HG03565 (cell line): Measurements from ENCODE around the gene MRPL53.
A peak's percentile ranks its signal among the peaks of the same experiment; 100 is the strongest.
"Not testable (repeated sequence)": the region's sequence is repeated elsewhere in the genome, so short reads cannot be mapped to it uniquely, and the experiment has no call there.

Experiments
- ATAC-seq: cut with Tn5 transposase; IDR thresholded peaks from one replicate; pipeline ENCODE4 v1.9.1; 2021; ENCODE audit warnings: mild to moderate bottlenecking, moderate library complexity; ENCODE audit not compliant: unreplicated experiment

MRPL53 gene

DNA sequence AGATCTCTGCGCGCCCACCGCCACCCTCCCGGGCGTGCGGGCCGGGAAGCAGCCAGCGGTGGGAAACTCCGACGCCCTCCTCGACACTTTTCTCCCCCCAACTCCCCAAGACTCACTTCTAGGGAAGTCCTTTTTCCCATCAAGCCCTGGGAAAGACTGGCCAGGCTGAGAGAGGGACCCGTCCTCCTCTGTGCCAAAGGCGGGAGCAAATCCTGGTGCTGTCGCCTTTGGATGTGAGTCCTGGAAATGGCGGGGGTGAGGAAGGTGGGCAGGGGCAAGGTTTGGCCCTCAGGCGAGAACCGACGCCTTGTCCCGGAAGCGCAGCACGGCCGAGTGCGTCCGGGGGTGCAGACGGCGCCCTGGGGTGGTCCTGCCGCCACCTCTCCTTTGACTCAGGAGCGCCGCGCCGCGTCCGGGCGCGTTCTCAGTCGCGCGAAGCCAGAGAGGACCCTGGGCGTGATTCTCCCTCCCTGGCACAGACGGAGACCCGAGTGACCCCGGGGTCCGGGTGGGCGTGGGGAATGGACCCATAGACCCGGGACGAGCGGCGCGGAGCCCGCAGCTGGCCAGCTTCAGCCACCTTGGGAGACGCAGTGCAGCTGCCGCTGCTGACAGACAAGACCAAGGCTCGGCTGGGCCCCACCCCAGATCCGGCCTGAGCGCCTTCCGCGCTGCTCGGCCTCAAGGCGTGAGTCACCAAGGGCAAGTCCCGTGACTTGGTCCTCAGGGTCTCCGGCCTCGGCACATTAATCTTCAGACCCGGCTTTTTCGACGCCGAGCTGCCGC, 30.4 kb upstream of the MRPL53 start:
- peak; percentile 27 for ATAC-seq

GRCh38 chr2:74502147-74502719, 29.8 kb upstream of the MRPL53 start:
- ATAC-seq = no peak

- ATAC-seq = no peak
Measured at GRCh38 chr2:74501335-74502071, 29.0 kb upstream of the MRPL53 start.

DNA sequence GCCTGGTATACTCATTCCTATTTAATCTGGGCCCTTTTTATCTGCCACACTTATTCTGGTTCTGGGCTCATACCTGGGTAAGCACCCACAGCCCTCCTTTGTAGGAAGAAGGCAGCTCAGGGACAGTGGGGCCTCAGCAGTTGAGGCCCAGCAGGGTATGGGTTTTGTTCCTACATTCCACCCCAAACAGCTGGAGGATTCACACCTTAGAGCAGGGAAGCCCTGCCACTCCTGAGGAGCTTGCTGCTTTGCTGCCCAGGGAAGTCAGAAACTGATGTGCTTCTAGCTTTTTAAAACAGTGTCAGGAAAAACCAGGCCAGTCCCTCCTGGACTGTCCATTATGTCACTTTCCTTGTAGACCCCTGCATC, 28.1 kb upstream of the MRPL53 start:
- no peak for ATAC-seq

GRCh38 chr2:74499940-74500577, 27.6 kb upstream of the MRPL53 start:
- ATAC-seq = no peak

DNA sequence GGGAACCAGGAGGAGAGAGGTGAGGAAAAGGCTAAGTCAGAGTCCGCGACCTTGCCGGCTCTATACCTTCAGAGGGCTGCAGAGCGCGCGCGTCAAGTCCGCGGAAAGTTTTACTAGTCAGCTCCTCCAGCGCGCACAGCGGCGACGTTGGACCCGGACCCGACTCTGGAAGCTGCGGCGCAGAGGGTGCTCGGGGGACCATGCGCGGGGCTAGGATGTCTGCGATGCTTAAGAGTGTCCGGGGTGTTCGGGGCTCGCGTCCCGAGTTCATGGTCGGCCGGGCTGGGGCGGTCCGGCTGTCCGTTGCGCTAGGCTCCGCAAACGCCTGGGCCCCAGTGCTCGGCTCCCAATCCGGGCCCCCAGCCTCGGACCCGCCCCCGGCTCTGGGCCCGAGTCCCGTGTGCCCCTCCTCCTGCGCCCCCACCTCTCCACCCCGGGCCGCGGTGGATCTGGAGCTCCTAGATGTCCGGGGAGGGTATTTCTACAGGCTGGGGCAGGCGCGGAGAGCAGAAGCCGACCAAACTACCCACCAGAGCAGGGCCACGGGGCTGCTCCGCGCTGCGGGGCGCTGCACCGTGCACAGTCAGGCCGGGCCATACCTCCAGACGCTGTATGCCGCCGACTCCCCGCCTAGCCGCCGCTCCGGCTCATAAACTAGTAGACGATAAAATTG, 26.9 kb upstream of the MRPL53 start, which contains the start of gene LBX2:
TSS of gene LBX2 (minus strand) at position 337 of the 673 bp plus-strand sequence. CDS start at position 271, 66 bp downstream.
- no peak for ATAC-seq

GRCh38 chr2:74498500-74499266, 26.2 kb upstream of the MRPL53 start:
- ATAC-seq = no peak

- ATAC-seq = no peak
Measured at GRCh38 chr2:74497777-74498499, 25.5 kb upstream of the MRPL53 start.

DNA sequence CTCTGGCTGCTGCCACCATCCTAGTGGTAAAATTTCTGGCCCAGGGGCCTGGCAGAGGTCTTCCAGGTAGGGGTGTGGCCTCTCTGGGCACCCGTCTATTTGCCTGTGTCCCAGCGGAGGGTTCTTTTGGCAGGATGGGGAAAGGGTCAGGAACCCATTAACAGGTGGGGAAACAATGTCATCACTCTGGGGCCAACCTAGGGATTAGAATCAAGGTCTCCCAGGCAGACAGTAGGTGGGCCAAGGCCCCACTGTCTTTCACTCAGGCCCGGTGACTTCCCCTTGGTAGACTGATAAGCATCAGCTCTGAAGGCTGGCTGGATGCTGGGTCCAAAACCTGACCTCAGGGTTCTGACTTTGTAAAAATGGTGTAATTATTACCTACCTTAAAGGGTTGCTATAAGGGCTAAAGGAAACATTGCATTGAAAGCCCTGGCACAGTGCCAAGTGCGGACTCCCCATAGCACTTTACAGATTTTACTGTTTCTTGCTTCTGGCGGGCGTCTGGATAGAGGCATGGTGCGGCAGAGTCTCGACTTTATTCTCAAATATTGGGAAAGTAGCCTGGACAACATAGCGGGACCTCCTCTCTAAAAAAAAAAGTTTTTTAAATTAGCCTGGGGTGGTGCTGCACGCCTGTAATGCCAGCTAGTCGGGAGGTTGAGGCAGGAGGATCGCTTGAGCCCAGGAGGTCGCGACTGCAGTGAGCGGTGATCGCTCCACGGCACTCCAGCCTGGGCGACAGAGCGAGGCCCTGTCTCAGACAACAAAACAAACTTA, 24.7 kb upstream of the MRPL53 start:
- no peak for ATAC-seq

DNA sequence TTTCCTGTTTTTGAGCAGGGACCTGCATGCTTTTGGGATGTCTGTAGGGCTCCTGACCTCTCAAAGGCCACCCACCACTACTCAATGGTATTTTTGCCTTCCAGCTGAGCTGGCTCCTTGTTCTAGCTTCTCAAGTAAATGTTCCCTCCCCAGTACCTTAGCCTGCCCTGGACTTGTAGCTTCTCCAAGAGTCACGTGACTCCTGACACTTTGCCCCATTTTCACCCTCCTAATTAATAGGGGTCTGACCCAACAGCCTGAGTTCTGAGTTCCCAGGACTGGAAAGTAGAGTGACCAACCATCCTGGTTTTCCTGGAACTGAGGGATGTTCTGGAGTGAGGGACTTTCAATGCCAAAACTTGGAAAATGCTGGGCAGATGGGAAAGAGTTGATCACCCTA, 23.0 kb upstream of the MRPL53 start:
- ATAC-seq = no peak

- ATAC-seq = no peak
Measured at GRCh38 chr2:74493546-74493945, 21.1 kb upstream of the MRPL53 start.

DNA sequence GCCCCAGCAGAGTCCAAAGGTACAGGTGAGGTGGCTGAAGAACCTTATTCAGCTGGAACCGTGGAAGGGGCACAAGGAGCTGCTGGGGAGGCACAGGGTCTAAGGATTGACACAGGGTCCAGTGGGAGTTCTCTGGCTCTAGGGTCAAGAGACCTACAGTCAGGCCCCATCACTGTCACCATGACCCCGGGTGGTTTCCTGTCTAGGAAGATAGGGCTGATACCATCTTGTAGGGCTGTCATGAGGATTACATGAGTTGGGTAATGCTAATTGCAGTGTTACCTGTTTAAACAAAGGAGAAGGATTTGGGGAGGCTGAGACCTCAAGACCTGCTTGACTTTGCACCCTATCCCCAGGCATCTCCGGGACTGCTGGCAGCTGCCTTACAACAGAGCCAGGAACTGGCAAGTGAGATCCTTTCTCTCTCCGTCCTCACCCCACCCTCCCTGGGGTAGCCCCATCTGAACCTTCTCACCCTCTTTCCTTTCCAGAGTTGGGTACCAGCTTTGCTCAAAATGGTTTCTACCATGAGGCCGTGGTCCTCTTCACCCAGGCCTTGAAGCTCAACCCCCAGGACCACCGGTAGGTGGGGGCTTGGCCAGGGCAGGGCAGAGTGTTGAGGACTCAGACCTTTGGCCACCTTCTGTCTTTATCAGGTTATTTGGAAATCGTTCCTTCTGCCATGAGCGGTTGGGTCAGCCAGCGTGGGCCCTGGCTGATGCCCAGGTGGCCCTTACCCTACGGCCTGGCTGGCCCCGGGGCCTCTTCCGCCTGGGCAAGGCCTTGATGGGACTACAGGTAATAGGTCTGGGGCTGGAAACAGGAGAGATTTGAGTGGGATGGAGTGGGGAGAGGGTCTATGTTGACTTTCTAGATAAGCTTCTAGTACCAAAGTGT, 19.4 kb upstream of the MRPL53 start:
- no peak for ATAC-seq

GRCh38 chr2:74489906-74490305, 17.4 kb upstream of the MRPL53 start:
- ATAC-seq = no peak

DNA sequence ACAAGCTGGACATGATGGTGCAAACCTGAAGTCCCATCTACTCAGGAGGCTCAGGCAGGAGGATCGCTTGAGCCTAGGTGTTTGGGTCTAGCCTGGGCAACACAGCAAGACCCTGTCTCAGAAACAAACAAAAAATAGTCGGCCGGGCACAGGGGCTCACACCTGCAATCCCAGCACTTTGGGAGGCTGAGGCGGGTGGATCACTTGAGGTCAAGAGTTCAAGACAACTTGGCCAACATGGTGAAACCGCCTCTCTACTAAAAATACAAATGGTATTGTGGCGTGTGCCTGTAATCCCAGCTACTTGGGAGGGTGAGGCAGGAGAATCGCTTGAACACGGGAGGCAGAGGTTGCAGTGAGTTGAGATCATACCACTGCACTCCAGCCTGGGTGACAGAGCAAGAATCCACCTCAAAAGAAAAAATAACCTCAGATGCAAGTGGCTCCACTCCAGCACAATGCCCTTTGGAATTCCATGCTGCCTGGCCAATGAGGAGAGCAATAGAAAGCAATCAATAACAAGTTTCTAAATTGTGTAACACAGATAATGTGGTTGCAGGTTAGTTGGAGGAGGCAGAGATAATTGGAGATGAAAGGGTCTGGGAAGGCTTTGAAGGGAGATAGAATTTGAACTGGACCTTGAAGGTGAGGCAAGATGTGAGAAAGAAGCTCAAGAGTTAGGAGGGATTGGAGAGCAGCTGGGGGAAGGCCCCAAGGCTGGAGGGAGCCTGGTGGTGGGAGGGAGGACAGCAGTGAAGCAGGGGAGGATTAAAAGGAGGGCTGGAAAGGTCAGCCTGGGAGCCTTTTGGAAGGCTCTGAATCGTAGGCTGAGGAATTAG, 16.4 kb upstream of the MRPL53 start:
- no peak for ATAC-seq

DNA sequence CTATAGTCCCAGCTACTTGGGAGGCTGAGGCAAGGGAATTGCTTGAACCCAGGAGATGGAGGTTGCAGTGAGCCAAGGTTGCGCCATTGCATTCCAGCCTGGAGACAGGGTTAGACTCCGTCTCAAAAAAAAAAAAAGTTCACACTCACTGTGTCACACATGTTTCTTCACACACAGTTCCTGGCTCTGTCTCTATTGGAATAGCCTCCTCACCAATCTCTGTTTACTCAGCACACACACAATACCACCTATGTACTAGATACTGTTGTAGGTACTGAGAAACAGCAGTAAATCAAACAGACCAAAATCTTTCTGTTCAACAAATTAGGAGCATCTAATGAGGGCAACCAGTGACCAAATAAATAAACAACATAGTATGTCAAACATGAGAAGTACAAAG, 13.7 kb upstream of the MRPL53 start:
- no peak for ATAC-seq

DNA sequence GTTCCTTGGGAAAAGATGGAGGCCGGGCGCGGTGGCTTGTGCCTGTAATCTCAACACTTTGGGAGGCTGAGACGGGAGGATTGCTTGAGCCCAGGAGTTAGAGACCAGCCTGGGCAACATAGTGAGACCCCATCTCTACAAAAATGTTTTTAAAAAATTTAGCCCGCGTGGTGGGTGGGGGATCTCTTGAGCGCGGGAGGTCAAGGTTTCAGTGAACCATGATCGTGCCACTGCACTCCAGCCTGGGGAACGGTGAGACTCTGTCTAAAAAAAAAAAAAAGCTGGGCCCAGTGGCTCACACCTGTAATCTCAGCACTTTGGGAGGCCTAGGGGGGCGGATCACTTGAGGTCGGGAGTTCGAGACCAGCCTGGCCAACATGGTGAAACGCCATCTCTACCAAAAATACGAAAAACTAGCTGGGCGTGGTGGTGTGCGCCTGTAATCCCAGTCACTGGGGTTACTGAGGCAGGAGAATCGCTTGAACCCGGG, 11.2 kb upstream of the MRPL53 start:
- ATAC-seq = not testable (repeated sequence)
